ENCODE measurements around the gene TRPM7. TPM values are rescaled to one million over a fixed set of nuclear protein-coding genes. Genes with fewer than 3 reads are reported as not detected.

The TRPM7 gene
- total and polyA plus RNA-seq, 8 donors: 30.6 to 47.6 (median 40.1) TPM

GRCh38 chr15:50636146-50636545 is 50.5 kb downstream of the TRPM7 start:
- Histone ChIP-seq H3K27ac (no peak overlapping the region), H3K4me3 (no peak overlapping the region), H3K4me1 (no peaks in the 10 kb centered on the region), H3K27me3 (no peaks in the 10 kb centered on the region), H3K36me3 (peaks cover 0 to 94% of the 10 kb centered on the region in 2 donors), H3K9me3 (no peaks in the 10 kb centered on the region)
- TF ChIP-seq, protein P1, sequence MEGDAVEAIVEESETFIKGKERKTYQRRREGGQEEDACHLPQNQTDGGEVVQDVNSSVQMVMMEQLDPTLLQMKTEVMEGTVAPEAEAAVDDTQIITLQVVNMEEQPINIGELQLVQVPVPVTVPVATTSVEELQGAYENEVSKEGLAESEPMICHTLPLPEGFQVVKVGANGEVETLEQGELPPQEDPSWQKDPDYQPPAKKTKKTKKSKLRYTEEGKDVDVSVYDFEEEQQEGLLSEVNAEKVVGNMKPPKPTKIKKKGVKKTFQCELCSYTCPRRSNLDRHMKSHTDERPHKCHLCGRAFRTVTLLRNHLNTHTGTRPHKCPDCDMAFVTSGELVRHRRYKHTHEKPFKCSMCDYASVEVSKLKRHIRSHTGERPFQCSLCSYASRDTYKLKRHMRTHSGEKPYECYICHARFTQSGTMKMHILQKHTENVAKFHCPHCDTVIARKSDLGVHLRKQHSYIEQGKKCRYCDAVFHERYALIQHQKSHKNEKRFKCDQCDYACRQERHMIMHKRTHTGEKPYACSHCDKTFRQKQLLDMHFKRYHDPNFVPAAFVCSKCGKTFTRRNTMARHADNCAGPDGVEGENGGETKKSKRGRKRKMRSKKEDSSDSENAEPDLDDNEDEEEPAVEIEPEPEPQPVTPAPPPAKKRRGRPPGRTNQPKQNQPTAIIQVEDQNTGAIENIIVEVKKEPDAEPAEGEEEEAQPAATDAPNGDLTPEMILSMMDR (IDR thresholded peaks at IDR 0.05): no peak
- intact Hi-C loops (cut with DNase I): no loop called here
- ATAC-seq (no peak), DNase-seq (no peak)

- H3K4me3 ChIP-seq: no peak overlapping the region
- TF ChIP-seq, protein P1 (IDR thresholded peaks at IDR 0.05): no peak
- no peak overlapping the region for H3K27ac ChIP-seq
- H3K4me1 ChIP-seq: no peaks in the 10 kb centered on the region
- intact Hi-C loops (cut with DNase I): no loop called here
- H3K36me3 ChIP-seq: peaks cover 0 to 94% of the 10 kb centered on the region in 2 donors
- no peak for DNase-seq
- H3K27me3 ChIP-seq: no peaks in the 10 kb centered on the region
- ATAC-seq: no peak
- no peaks in the 10 kb centered on the region for H3K9me3 ChIP-seq
Observed at GRCh38 chr15:50633653-50634052, 52.9 kb downstream of the TRPM7 start.

DNA sequence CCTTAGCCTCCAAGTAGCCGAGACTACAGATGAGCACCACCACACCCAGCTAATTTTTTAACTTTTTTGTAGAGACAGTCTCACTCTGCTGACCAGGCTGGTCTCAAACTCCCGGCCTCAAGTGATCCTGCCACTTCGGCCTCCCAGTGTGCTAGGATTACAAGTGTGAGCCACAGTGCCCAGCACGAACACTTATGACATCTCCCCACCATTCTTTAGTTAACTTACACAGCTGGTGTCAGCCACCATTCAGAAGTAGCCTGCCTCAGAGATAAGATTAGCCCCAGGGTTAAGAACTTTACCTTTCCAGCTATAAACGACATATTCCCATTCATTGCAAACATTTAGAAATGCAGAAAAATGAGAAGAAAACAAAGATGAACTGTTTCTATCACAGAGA is 58.2 kb downstream of the TRPM7 start:
- no peaks in the 10 kb centered on the region for H3K9me3 ChIP-seq
- DNase-seq (no peak), ATAC-seq (no peak)
- intact Hi-C loops (cut with DNase I): no loop called here
- H3K4me1 ChIP-seq: no peaks in the 10 kb centered on the region
- no peaks in the 10 kb centered on the region for H3K27me3 ChIP-seq
- peaks cover 0 to 77% of the 10 kb centered on the region in 2 donors for H3K36me3 ChIP-seq
- TF ChIP-seq, protein P1 (IDR thresholded peaks at IDR 0.05): no peak
- no peak overlapping the region for H3K4me3 ChIP-seq
- H3K27ac ChIP-seq: no peak overlapping the region

DNA sequence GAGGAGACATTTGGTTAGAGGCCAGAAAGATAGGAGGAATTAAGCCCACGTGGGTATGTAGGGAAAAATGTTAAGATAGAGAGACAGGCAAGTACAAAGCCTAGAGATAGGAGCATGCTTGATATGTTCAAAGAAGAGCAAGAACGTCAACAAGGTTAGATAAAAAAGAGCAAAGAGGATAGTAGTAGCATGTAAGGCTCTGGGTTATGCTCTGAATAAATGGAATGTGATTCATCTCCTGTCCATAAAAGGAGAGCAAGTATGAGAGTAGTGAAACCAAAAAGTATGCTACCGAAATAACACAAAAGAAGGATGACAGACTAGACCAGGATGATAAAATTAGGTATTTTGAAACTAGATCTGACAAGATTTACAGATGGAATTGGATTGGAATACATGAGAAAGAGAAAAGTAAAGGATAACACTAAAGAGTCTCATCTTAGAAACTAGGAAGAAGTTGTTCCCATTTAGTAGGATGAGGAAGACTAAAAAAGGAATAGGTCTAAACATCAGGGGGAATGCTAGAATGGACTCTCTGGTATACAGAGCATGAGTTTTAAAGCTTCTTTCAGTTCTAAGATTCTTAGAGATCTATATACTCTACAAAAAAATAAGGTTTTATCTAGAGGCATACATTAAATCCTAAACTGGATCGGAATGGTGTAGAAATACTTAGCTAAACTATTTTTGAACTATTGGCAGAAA is 59.1 kb downstream of the TRPM7 start:
- H3K36me3 ChIP-seq: peaks cover 0 to 77% of the 10 kb centered on the region in 2 donors
- no peaks in the 10 kb centered on the region for H3K4me1 ChIP-seq
- H3K9me3 ChIP-seq: no peaks in the 10 kb centered on the region
- no peak overlapping the region for H3K4me3 ChIP-seq
- no peaks in the 10 kb centered on the region for H3K27me3 ChIP-seq
- DNase-seq (no peak), ATAC-seq (no peak)
- H3K27ac ChIP-seq: no peak overlapping the region
- intact Hi-C loops (cut with DNase I): no loop called here
- TF ChIP-seq, protein P1 (IDR thresholded peaks at IDR 0.05): no peak

- no peak for ATAC-seq
Observed at GRCh38 chr15:50624616-50625168, 61.9 kb downstream of the TRPM7 start.

More at GRCh38 chr15:50624616-50625168, 61.9 kb downstream of the TRPM7 start:
- DNase-seq: no peak
- peaks cover 0 to 77% of the 10 kb centered on the region in 2 donors for H3K36me3 ChIP-seq
- H3K9me3 ChIP-seq: no peaks in the 10 kb centered on the region
- TF ChIP-seq, protein P1 (IDR thresholded peaks at IDR 0.05): no peak
- no peaks in the 10 kb centered on the region for H3K27me3 ChIP-seq
- H3K4me1 ChIP-seq: no peaks in the 10 kb centered on the region
- intact Hi-C loops (cut with DNase I): no loop called here
- no peak overlapping the region for H3K4me3 ChIP-seq
- H3K27ac ChIP-seq: no peak overlapping the region

All from left lung (tissue), 10 donors.